ENCODE results near the gene GMFB. TPM values are rescaled to one million over a fixed set of nuclear protein-coding genes. Genes with fewer than 3 reads are reported as not detected.

Gene GMFB
- total and polyA plus RNA-seq, 9 donors = 36.0 to 66.2 (median 50.4) TPM

GRCh38 chr14:54528973-54529372, 40.2 kb upstream of the GMFB start:
- WGBS (ENCODE audit: insufficient coverage) = no CpG with 5 or more reads among the region's 2 CpGs
- DNase-seq = no peak
- Histone ChIP-seq H3K27ac (ENCODE audit: low read length) (no peak overlapping the region), H3K9me3 (replicated peaks; ENCODE audit: control insufficient read depth, low read depth, low read length) (no peaks in the 10 kb centered on the region), H3K36me3 (ENCODE audit: control insufficient read depth, insufficient read depth, low read length) (peaks cover 7% of the 10 kb centered on the region), H3K4me3 (ENCODE audit: low read length) (no peak overlapping the region), H3K4me1 (ENCODE audit: control insufficient read depth, insufficient read depth, low read length) (no peaks in the 10 kb centered on the region), H3K27me3 (ENCODE audit: control insufficient read depth, insufficient read depth, low read length) (no peaks in the 10 kb centered on the region)

- Histone ChIP-seq H3K4me3 (ENCODE audit: low read length) (no peak overlapping the region), H3K36me3 (ENCODE audit: control insufficient read depth, insufficient read depth, low read length) (peaks cover 10% of the 10 kb centered on the region), H3K4me1 (ENCODE audit: control insufficient read depth, insufficient read depth, low read length) (no peaks in the 10 kb centered on the region), H3K27ac (ENCODE audit: low read length) (no peak overlapping the region), H3K9me3 (replicated peaks; ENCODE audit: control insufficient read depth, low read depth, low read length) (no peaks in the 10 kb centered on the region), H3K27me3 (ENCODE audit: control insufficient read depth, insufficient read depth, low read length) (no peaks in the 10 kb centered on the region)
- no CpG with 5 or more reads among the region's 4 CpGs for WGBS (ENCODE audit: insufficient coverage)
- no peak for DNase-seq
Measured at GRCh38 chr14:54524410-54524809, 35.6 kb upstream of the GMFB start.

- Histone ChIP-seq H3K36me3 (ENCODE audit: control insufficient read depth, insufficient read depth, low read length) (peaks cover 2% of the 10 kb centered on the region), H3K9me3 (replicated peaks; ENCODE audit: control insufficient read depth, low read depth, low read length) (peaks cover 7% of the 10 kb centered on the region), H3K4me1 (ENCODE audit: control insufficient read depth, insufficient read depth, low read length) (no peaks in the 10 kb centered on the region), H3K27me3 (ENCODE audit: control insufficient read depth, insufficient read depth, low read length) (no peaks in the 10 kb centered on the region), H3K27ac (ENCODE audit: low read length) (no peak overlapping the region), H3K4me3 (ENCODE audit: low read length) (no peak overlapping the region)
- no peak for DNase-seq
- no CpG with 5 or more reads among the region's 1 CpG for WGBS (ENCODE audit: insufficient coverage)
Measured at GRCh38 chr14:54516709-54517108, 27.9 kb upstream of the GMFB start.

DNA sequence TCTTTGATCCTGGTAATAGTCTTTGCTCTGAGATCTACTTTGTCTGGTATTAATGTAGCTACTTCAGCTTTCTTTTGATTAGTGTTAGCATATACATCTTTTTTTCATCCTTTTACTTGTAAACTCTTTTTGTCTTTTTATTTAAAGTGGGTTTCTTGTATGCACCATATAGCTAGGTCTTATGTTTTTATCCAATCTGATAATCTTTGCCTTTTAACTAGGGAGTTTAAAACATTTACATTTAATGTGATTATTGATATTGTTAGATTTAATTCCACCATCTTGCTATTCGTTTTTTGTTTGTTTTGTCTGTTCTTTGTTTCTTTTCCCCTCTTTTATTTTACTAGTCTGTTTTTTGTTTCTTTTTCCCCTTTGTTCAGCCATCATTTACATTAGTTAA, 26.9 kb upstream of the GMFB start:
- H3K27me3 ChIP-seq (ENCODE audit: control insufficient read depth, insufficient read depth, low read length) = no peaks in the 10 kb centered on the region
- WGBS (ENCODE audit: insufficient coverage) = no CpG with 5 or more reads among the region's 1 CpG
- H3K4me3 ChIP-seq (ENCODE audit: low read length) = no peak overlapping the region
- peaks cover 7% of the 10 kb centered on the region for H3K9me3 ChIP-seq (replicated peaks; ENCODE audit: control insufficient read depth, low read depth, low read length)
- no peak overlapping the region for H3K27ac ChIP-seq (ENCODE audit: low read length)
- H3K36me3 ChIP-seq (ENCODE audit: control insufficient read depth, insufficient read depth, low read length) = peaks cover 2% of the 10 kb centered on the region
- peaks cover 4% of the 10 kb centered on the region for H3K4me1 ChIP-seq (ENCODE audit: control insufficient read depth, insufficient read depth, low read length)
- no peak for DNase-seq

GRCh38 chr14:54512393-54512792, 23.6 kb upstream of the GMFB start:
- Histone ChIP-seq H3K4me1 (ENCODE audit: control insufficient read depth, insufficient read depth, low read length) (peaks cover 6% of the 10 kb centered on the region), H3K27me3 (ENCODE audit: control insufficient read depth, insufficient read depth, low read length) (no peaks in the 10 kb centered on the region), H3K36me3 (ENCODE audit: control insufficient read depth, insufficient read depth, low read length) (peaks cover 2% of the 10 kb centered on the region), H3K4me3 (ENCODE audit: low read length) (no peak overlapping the region), H3K9me3 (replicated peaks; ENCODE audit: control insufficient read depth, low read depth, low read length) (peaks cover 7% of the 10 kb centered on the region), H3K27ac (ENCODE audit: low read length) (no peak overlapping the region)
- 90% methylated on average over 1 of the region's 1 CpG for WGBS (ENCODE audit: insufficient coverage)
- no peak for DNase-seq

DNA sequence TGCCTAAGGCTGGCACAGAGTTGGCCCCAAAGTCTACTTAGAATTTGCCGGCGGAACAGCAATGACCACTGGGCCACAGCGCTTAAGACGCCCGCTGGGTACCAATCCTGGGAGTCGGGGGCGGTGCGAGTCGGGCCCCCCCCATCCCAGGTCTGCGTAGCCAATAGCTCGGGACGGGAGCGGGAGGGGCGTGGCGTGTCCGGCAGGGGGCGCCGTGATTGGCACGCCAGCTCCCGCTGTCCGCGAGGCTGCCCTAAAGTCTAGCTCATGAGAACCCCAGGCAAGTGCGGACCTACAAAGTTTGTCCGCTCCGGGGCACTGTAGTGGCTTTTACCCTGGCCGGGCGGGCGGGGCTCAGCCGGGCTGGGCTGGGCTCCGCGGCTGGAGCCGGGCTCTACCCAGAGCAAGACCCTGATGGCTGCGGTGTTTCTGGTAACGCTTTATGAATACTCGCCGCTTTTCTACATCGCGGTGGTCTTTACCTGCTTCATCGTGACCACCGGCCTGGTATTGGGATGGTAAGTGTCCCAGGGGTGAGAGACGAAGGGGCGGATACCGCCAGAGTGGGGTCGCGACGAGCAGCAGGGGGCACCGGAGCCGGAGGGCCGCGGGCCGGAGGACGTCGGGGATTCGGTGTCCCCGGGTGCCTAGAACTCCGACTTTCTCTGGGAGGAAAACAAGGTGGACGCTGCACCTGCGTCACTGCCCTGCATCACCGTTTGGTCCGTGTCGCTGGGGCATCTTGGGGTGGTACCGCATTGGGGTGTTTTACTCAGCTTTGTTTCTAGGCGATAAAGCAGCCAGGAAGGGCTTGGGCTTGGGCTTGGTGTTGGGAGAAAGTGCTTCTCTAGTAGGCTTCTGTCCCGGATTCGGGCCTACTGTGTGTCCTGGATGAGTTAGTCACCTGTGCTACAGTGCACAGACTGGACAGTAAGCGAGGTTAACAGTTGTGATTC, 21.0 kb upstream of the GMFB start, which contains the start of gene CGRRF1:
Gene CGRRF1, plus strand, starts transcription at position 361 of the 956 bp plus-strand sequence. Its CDS starts 54 bp downstream, at position 415.
- WGBS (ENCODE audit: insufficient coverage) = under 1% methylated on average over 65 of the region's 66 CpGs
- DNase-seq = peak; percentile 99
- H3K27ac ChIP-seq (ENCODE audit: low read length) = peak within 1 kb of the TSS; percentile 82
- H3K4me1 ChIP-seq (ENCODE audit: control insufficient read depth, insufficient read depth, low read length) = peaks cover 6% of the 10 kb centered on the region
- H3K36me3 ChIP-seq (ENCODE audit: control insufficient read depth, insufficient read depth, low read length) = peaks cover 2% of the 10 kb centered on the region
- H3K9me3 ChIP-seq (replicated peaks; ENCODE audit: control insufficient read depth, low read depth, low read length) = no peaks in the 10 kb centered on the region
- peak within 1 kb of the TSS; percentile 99 for H3K4me3 ChIP-seq (ENCODE audit: low read length)
- H3K27me3 ChIP-seq (ENCODE audit: control insufficient read depth, insufficient read depth, low read length) = no peaks in the 10 kb centered on the region

- 71% methylated on average over 1 of the region's 3 CpGs for WGBS (ENCODE audit: insufficient coverage)
- no peaks in the 10 kb centered on the region for H3K4me1 ChIP-seq (ENCODE audit: control insufficient read depth, insufficient read depth, low read length)
- H3K4me3 ChIP-seq (ENCODE audit: low read length) = no peak overlapping the region
- no peaks in the 10 kb centered on the region for H3K9me3 ChIP-seq (replicated peaks; ENCODE audit: control insufficient read depth, low read depth, low read length)
- H3K27me3 ChIP-seq (ENCODE audit: control insufficient read depth, insufficient read depth, low read length) = no peaks in the 10 kb centered on the region
- no peak overlapping the region for H3K27ac ChIP-seq (ENCODE audit: low read length)
- H3K36me3 ChIP-seq (ENCODE audit: control insufficient read depth, insufficient read depth, low read length) = no peaks in the 10 kb centered on the region
- peak; percentile 21 for DNase-seq
Measured at GRCh38 chr14:54503486-54503885, 14.7 kb upstream of the GMFB start.

- Histone ChIP-seq H3K36me3 (ENCODE audit: control insufficient read depth, insufficient read depth, low read length) (no peaks in the 10 kb centered on the region), H3K9me3 (replicated peaks; ENCODE audit: control insufficient read depth, low read depth, low read length) (no peaks in the 10 kb centered on the region), H3K4me1 (ENCODE audit: control insufficient read depth, insufficient read depth, low read length) (no peaks in the 10 kb centered on the region), H3K27ac (ENCODE audit: low read length) (no peak overlapping the region), H3K27me3 (ENCODE audit: control insufficient read depth, insufficient read depth, low read length) (no peaks in the 10 kb centered on the region), H3K4me3 (ENCODE audit: low read length) (no peak overlapping the region)
- DNase-seq = peak; percentile 26
- WGBS (ENCODE audit: insufficient coverage) = no CpG with 5 or more reads among the region's 2 CpGs
Measured at GRCh38 chr14:54502602-54503001, 13.8 kb upstream of the GMFB start.

- Histone ChIP-seq H3K36me3 (ENCODE audit: control insufficient read depth, insufficient read depth, low read length) (no peaks in the 10 kb centered on the region), H3K27ac (ENCODE audit: low read length) (no peak overlapping the region), H3K4me3 (ENCODE audit: low read length) (no peak overlapping the region), H3K4me1 (ENCODE audit: control insufficient read depth, insufficient read depth, low read length) (no peaks in the 10 kb centered on the region), H3K9me3 (replicated peaks; ENCODE audit: control insufficient read depth, low read depth, low read length) (no peaks in the 10 kb centered on the region), H3K27me3 (ENCODE audit: control insufficient read depth, insufficient read depth, low read length) (no peaks in the 10 kb centered on the region)
- 80% methylated on average over 2 of the region's 3 CpGs for WGBS (ENCODE audit: insufficient coverage)
- DNase-seq = no peak
Measured at GRCh38 chr14:54501480-54501879, 12.7 kb upstream of the GMFB start.

GRCh38 chr14:54500744-54501143, 12.0 kb upstream of the GMFB start:
- 58% methylated on average over 3 of the region's 3 CpGs for WGBS (ENCODE audit: insufficient coverage)

More at GRCh38 chr14:54500744-54501143, 12.0 kb upstream of the GMFB start:
- H3K4me3 ChIP-seq (ENCODE audit: low read length) = no peak overlapping the region
- H3K4me1 ChIP-seq (ENCODE audit: control insufficient read depth, insufficient read depth, low read length) = no peaks in the 10 kb centered on the region
- H3K9me3 ChIP-seq (replicated peaks; ENCODE audit: control insufficient read depth, low read depth, low read length) = no peaks in the 10 kb centered on the region
- H3K36me3 ChIP-seq (ENCODE audit: control insufficient read depth, insufficient read depth, low read length) = no peaks in the 10 kb centered on the region
- H3K27ac ChIP-seq (ENCODE audit: low read length) = no peak overlapping the region
- DNase-seq = no peak
- H3K27me3 ChIP-seq (ENCODE audit: control insufficient read depth, insufficient read depth, low read length) = no peaks in the 10 kb centered on the region
